ENCODE data around the gene ZNF44. TPM values are rescaled to one million over a fixed set of nuclear protein-coding genes. Genes with fewer than 3 reads are reported as not detected.
A peak's percentile ranks its signal among the peaks of the same experiment; 100 is the strongest.

Gene ZNF44
- total RNA-seq, 1 experiment from 2014 or later = 2.5 TPM

DNA sequence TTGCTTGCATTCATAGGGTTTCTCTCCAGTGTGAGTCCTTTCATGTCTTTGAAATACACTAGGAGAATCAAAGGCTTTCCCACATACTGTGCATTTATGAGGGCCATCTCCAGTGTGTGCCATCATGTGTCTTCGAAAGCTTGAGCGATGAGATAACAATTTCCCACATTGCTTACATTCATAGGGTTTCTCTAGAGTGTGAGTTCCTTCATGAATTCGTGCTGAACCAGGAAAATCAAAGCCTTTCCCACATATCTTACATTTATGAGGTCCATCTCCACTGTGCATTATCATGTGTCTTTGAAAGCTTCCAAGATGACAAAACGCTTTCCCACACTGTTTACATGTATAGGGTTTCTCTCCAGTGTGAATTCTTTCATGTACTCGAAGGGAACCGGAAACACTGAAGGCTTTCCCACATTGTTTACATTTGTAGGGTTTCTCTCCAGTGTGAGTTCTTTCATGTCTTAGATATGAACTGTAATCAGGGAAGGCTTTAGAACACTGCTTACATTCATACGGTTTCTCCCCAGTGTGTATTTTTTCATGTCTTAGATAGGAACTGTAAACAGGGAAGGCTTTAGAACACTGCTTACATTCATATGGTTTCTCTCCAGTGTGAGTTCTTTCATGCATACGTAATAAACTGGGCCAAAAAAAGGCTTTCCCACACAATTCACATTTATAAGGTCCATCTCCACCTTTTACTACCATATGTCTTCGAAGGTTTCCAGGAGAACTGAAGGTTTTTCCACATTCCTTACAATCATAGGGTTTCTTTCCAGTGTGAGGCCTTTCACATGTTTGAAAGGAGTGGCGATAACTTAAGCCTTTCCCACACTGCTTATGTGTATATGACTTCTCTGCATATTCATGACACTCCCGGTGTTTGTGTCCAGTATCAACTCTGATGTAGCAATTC is 21.4 kb downstream of the ZNF44 start:
- POLR2A ChIA-PET (ENCODE audit: low non-redundant PET) = interaction anchor here (0.7 kb wide), 1 partner anchor 111 kb away, joined by 14 read pairs; no protein-coding TSS in a partner anchor
- DNase-seq (ENCODE audit: low spot score) = no peak
- Histone ChIP-seq H3K4me3 (ENCODE audit: low read depth, low read length, poor library complexity, severe bottlenecking) (no peak overlapping the region), H3K36me3 (ENCODE audit: insufficient read depth, low read length, poor library complexity, severe bottlenecking) (peaks cover 12% of the 10 kb centered on the region), H3K27me3 (replicated peaks; ENCODE audit: insufficient read depth, low read depth, low read length, poor library complexity) (no peaks in the 10 kb centered on the region), H3K27ac (ENCODE audit: low read depth, low read length, poor library complexity, severe bottlenecking) (no peak overlapping the region), H3K4me1 (ENCODE audit: insufficient read depth, low read length, poor library complexity, severe bottlenecking) (no peaks in the 10 kb centered on the region), H3K9me3 (ENCODE audit: low read depth, low read length, poor library complexity, severe bottlenecking) (peaks cover 45% of the 10 kb centered on the region)
- no peak for TF ChIP-seq EZH2 (IDR thresholded peaks at IDR 0.05; ENCODE audit: borderline replicate concordance, low read depth, low read length, poor library complexity, severe bottlenecking)
- TF ChIP-seq, protein P1, sequence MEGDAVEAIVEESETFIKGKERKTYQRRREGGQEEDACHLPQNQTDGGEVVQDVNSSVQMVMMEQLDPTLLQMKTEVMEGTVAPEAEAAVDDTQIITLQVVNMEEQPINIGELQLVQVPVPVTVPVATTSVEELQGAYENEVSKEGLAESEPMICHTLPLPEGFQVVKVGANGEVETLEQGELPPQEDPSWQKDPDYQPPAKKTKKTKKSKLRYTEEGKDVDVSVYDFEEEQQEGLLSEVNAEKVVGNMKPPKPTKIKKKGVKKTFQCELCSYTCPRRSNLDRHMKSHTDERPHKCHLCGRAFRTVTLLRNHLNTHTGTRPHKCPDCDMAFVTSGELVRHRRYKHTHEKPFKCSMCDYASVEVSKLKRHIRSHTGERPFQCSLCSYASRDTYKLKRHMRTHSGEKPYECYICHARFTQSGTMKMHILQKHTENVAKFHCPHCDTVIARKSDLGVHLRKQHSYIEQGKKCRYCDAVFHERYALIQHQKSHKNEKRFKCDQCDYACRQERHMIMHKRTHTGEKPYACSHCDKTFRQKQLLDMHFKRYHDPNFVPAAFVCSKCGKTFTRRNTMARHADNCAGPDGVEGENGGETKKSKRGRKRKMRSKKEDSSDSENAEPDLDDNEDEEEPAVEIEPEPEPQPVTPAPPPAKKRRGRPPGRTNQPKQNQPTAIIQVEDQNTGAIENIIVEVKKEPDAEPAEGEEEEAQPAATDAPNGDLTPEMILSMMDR (conservative IDR thresholded peaks at IDR 0.05; ENCODE audit: low read depth, low read length) = no peak
- intact Hi-C loops (cut with micrococcal nuclease; ENCODE audit: unreplicated experiment) = no loop called here
- BruUV-seq (replicated peaks) = no TSS peak
- CTCF ChIA-PET = no interaction called here

- POLR2A ChIA-PET (ENCODE audit: low non-redundant PET) = no interaction called here
- DNase-seq (ENCODE audit: low spot score) = no peak
- CTCF ChIA-PET = no interaction called here
- Histone ChIP-seq H3K4me1 (ENCODE audit: insufficient read depth, low read length, poor library complexity, severe bottlenecking) (no peaks in the 10 kb centered on the region), H3K9me3 (ENCODE audit: low read depth, low read length, poor library complexity, severe bottlenecking) (peaks cover 45% of the 10 kb centered on the region), H3K27me3 (replicated peaks; ENCODE audit: insufficient read depth, low read depth, low read length, poor library complexity) (no peaks in the 10 kb centered on the region), H3K4me3 (ENCODE audit: low read depth, low read length, poor library complexity, severe bottlenecking) (no peak overlapping the region), H3K27ac (ENCODE audit: low read depth, low read length, poor library complexity, severe bottlenecking) (no peak overlapping the region), H3K36me3 (ENCODE audit: insufficient read depth, low read length, poor library complexity, severe bottlenecking) (peaks cover 12% of the 10 kb centered on the region)
- TF ChIP-seq, protein P1 (conservative IDR thresholded peaks at IDR 0.05; ENCODE audit: low read depth, low read length) = no peak
- TF ChIP-seq EZH2 (IDR thresholded peaks at IDR 0.05; ENCODE audit: borderline replicate concordance, low read depth, low read length, poor library complexity, severe bottlenecking) = no peak
- intact Hi-C loops (cut with micrococcal nuclease; ENCODE audit: unreplicated experiment) = no loop called here
- BruUV-seq (replicated peaks) = TSS peak; percentile 32
Measured at GRCh38 chr19:12272386-12272785, 22.3 kb downstream of the ZNF44 start.

DNA sequence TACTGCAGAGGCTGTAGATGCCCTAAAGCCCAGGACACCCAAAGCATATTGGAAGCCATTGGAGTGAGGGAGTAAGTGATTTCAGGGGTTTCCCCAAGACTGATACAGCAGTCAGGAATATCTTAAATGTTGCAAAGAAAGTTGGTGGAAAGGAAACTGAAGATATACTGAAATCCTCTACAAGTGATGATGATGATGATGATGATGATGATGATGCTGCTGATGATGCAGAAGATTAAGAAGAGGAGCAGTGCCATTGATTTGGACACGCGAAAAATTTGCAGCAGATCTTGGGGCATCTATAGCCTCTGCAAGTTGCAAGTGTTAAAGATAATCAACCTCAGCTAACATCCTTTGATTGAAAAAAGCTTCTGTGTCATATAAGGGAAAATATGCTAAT is 23.8 kb downstream of the ZNF44 start:
- POLR2A ChIA-PET (ENCODE audit: low non-redundant PET) = no interaction called here
- CTCF ChIA-PET = no interaction called here
- Histone ChIP-seq H3K36me3 (ENCODE audit: insufficient read depth, low read length, poor library complexity, severe bottlenecking) (peaks cover 12% of the 10 kb centered on the region), H3K4me3 (ENCODE audit: low read depth, low read length, poor library complexity, severe bottlenecking) (no peak overlapping the region), H3K27me3 (replicated peaks; ENCODE audit: insufficient read depth, low read depth, low read length, poor library complexity) (no peaks in the 10 kb centered on the region), H3K27ac (ENCODE audit: low read depth, low read length, poor library complexity, severe bottlenecking) (no peak overlapping the region), H3K4me1 (ENCODE audit: insufficient read depth, low read length, poor library complexity, severe bottlenecking) (no peaks in the 10 kb centered on the region), H3K9me3 (ENCODE audit: low read depth, low read length, poor library complexity, severe bottlenecking) (peaks cover 50% of the 10 kb centered on the region)
- intact Hi-C loops (cut with micrococcal nuclease; ENCODE audit: unreplicated experiment) = no loop called here
- no peak for DNase-seq (ENCODE audit: low spot score)
- BruUV-seq (replicated peaks) = no TSS peak
- TF ChIP-seq, protein P1 (conservative IDR thresholded peaks at IDR 0.05; ENCODE audit: low read depth, low read length) = no peak
- TF ChIP-seq EZH2 (IDR thresholded peaks at IDR 0.05; ENCODE audit: borderline replicate concordance, low read depth, low read length, poor library complexity, severe bottlenecking) = no peak

All from A673 (cell line).